HepG2 (cell line): ENCODE measurements around the gene FPGS.

ENCODE experiments used
- ARNTL ChIP-seq: sonication (generic); formaldehyde crosslinking; IDR thresholded peaks from 2 replicates; pipeline ENCODE4 v1.4.0; 2020; ENCODE audit warnings: mild to moderate bottlenecking, missing genetic modification reagents
- BRCA1 ChIP-seq: sonication (generic); formaldehyde crosslinking; IDR thresholded peaks from 2 replicates; pipeline ENCODE4 v1.4.0; 2020; ENCODE audit warnings: missing genetic modification reagents
- ELF1 ChIP-seq: sonication (generic); formaldehyde crosslinking; IDR thresholded peaks from 2 replicates; pipeline ENCODE4 v1.4.0; 2020; ENCODE audit warnings: missing genetic modification reagents
- HNRNPL ChIP-seq: fragments of 200-400 bp; formaldehyde crosslinking; IDR thresholded peaks from 2 replicates; pipeline ENCODE4 v1.6.1; 2017; ENCODE audit warnings: mild to moderate bottlenecking, low read depth, low read length
- SMARCE1 ChIP-seq: fragments of 450-650 bp; IDR thresholded peaks from 2 replicates; pipeline ENCODE4 v1.6.1; 2017; ENCODE audit warnings: borderline replicate concordance
- SRY ChIP-seq: sonication (generic); formaldehyde crosslinking; IDR thresholded peaks from 2 replicates; pipeline ENCODE4 v1.8.0; 2022; ENCODE audit warnings: mild to moderate bottlenecking, missing genetic modification reagents
- ZBTB7A ChIP-seq: sonication (generic); formaldehyde crosslinking; IDR thresholded peaks from 2 replicates; pipeline ENCODE4 v1.8.0; 2022; ENCODE audit warnings: mild to moderate bottlenecking, missing genetic modification reagents
- ZMYM2 ChIP-seq: sonication (generic); formaldehyde crosslinking; IDR thresholded peaks from 2 replicates; pipeline ENCODE4 v1.8.0; 2022; ENCODE audit warnings: mild to moderate bottlenecking, missing genetic modification reagents
- TF ChIP-seq, protein P1 (sequence below): sonication (generic); formaldehyde crosslinking; IDR thresholded peaks from 2 replicates; pipeline ENCODE4 v1.4.0; 2020; ENCODE audit warnings: missing genetic modification reagents
- TF ChIP-seq, protein P2 (sequence below), 2 experiments: sonication (generic) in 1 of 2; formaldehyde crosslinking in 1 of 2; IDR thresholded peaks; 2 replicates each; pipeline versions ENCODE4 v1.4.0 to v1.6.1; 2016 to 2020; ENCODE audit warnings: borderline replicate concordance in 1 of 2, low read depth in 1 of 2, mild to moderate bottlenecking in 1 of 2, missing genetic modification reagents in 1 of 2

GRCh38 chr9:127847833-127848755 is 45.4 kb downstream of the FPGS start:
- TF ChIP-seq, protein P1, sequence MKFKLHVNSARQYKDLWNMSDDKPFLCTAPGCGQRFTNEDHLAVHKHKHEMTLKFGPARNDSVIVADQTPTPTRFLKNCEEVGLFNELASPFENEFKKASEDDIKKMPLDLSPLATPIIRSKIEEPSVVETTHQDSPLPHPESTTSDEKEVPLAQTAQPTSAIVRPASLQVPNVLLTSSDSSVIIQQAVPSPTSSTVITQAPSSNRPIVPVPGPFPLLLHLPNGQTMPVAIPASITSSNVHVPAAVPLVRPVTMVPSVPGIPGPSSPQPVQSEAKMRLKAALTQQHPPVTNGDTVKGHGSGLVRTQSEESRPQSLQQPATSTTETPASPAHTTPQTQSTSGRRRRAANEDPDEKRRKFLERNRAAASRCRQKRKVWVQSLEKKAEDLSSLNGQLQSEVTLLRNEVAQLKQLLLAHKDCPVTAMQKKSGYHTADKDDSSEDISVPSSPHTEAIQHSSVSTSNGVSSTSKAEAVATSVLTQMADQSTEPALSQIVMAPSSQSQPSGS (CRISPR knock-in tag), result no peak
- TF ChIP-seq ZBTB7A (no peak), ELF1 (CRISPR knock-in tag) (no peak), ARNTL (CRISPR knock-in tag) (no peak), SRY (CRISPR knock-in tag) (no peak), SMARCE1 (no peak), BRCA1 (no peak), HNRNPL (no peak), ZMYM2 (CRISPR knock-in tag) (no peak)
- TF ChIP-seq, protein P2, sequence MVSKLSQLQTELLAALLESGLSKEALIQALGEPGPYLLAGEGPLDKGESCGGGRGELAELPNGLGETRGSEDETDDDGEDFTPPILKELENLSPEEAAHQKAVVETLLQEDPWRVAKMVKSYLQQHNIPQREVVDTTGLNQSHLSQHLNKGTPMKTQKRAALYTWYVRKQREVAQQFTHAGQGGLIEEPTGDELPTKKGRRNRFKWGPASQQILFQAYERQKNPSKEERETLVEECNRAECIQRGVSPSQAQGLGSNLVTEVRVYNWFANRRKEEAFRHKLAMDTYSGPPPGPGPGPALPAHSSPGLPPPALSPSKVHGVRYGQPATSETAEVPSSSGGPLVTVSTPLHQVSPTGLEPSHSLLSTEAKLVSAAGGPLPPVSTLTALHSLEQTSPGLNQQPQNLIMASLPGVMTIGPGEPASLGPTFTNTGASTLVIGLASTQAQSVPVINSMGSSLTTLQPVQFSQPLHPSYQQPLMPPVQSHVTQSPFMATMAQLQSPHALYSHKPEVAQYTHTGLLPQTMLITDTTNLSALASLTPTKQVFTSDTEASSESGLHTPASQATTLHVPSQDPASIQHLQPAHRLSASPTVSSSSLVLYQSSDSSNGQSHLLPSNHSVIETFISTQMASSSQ (IDR thresholded peaks at IDR 0.05; ENCODE audit: low read depth), result no peak
- TF ChIP-seq, protein P2 (CRISPR knock-in tag; IDR thresholded peaks at IDR 0.05; ENCODE audit: borderline replicate concordance), result no peak
